ENCODE results near the gene CCDC106.

CCDC106 gene

DNA sequence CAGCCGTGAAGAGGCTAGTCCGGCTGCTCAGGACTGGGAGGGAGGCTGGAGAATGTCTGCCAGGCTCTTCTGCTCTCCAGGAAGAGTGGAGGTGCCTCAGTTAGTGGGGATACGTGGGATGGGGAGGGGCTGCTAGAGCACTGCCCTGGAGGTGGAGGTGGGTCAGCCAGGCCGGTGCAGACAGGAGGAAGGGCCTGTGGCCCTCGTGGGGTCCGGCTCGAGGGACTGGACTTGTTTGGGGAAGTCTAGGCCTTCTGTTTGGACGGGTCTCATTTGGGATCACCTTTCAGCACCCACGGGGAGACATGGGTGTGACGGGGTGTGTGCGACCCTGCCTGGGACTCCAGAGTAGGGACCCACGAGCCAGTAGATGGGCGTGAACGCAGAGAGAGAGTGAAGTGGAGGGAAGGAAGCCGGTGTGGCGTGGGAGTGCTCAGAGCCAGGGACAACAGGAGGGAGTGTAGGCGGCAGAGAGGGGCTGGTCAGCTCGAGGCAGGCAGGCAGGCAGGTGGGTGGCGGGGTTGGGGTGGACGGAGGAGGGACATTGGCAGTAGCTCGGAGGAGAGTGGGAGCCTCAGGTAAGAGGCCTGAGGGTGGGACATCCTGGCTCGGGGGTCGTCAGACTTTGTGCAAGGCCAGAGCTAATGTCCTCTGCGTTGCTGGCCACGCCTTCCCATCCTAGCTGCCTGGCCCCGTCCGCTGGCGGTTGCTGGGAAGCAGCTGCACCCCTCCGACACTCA lies 38.5 kb downstream of the CCDC106 start:
- no peak for DNase-seq

DNA sequence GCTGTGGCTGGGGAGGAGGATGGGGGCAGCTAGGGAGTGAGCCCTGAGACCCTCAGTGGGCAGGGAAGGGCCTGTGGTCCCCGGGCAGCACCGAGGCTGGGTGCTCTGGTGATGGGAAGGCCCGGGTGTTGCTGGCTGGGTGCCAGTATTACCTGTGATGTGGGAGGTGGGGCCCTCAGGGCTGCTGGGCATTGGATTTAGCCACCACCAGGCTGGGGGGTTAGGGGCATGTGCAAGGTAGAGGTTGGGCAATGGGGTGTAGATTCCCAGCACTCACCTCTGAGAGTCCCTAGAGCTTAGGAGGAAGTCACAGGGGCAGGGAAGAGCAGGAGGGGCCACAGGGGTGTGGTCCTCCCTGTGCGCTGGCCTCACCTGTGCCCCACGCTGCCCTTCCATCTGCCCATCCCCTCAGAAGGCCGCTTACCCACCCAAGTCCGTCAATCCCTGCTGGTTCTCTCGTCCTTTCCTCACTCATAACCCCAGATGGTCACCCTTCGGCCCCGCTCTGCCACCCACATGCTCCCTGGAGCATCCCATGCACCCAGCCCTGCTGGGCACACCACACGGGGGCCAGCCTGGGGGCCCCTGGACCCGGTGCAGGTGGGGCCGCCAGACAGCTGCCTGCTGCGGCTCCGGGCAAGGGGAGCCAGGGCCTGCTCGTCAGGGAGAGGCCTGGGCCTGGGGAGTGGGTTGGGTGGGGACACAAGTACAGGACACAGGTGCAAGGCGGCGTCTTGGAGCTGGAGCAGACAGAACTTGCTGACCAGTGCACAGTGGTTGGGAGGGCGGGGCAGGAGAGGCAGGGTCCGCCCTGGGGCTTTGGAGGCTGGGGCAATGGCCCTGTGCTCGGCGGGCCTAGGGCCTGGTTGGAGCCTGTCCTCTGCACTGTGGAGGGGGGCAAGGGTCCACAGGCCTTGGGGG lies 39.5 kb downstream of the CCDC106 start:
- DNase-seq: no peak

DNA sequence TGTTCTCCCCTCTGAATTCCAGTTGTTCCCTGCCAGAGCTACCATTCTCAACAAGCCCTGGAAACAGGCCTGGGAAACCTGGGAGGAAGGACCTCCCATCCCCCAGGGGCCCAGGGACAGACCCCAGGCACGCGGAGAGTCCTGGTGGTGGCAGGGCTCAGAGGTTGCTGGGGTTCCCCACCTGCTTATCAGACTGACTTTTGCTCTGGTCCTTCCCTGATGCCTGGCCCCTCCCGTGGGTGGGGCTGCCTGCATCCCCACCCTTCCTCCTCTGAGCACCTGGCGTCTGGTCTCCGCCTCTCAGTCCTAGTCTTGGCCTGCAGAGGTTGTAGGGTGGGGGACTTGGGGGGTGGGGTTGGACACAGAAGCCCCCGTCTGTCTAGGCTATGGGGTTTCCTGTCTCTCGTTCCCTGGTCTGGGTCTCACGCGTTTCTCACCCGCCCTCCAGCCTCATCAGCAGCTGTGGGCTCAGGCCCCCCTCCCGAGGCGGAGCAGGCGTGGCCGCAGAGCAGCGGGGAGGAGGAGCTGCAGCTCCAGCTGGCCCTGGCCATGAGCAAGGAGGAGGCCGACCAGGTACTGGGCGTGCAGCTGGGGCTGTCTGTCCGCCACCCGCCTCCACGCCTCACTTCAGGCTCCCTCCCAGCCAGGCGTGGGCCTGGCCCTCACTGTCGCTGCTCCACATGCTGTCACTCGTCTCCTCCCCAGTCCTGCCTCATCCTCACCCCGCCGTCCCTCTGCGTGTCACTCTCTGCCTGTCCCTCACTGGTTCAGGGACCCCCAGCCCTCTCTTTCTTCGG lies 40.6 kb downstream of the CCDC106 start:
- no peak for DNase-seq

DNA sequence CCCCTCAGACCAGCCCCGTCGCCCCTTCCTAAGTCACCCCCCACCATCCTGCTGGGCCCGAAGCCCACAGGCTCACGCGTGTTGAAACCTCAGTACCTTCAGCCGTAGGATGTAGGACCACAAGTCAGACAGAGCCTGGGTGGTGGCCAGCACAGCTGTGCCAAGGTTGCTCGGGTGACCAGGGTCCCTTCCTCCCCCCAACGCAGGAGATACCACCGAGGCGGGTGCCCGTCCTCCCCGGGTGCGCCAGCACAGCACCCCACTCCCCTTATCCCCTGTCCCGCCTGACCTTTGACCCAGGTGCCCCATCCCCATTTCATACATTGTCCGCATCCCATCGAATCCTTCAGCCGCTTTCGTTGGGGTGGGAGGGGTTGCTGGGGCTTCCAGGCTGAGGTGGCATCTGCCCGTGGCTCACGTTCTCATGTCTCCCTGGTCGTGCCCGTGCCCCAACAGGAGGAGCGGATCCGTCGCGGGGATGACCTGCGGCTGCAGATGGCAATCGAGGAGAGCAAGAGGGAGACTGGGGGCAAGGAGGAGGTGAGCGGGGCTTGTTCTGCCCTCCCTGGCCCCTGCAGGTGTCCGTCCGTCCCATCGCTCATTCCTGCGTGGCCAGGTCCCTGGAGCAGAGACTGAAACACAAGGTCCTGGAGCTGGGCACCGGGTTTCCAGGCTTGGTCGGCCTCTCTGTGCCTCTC lies 41.5 kb downstream of the CCDC106 start:
- DNase-seq: no peak

DNA sequence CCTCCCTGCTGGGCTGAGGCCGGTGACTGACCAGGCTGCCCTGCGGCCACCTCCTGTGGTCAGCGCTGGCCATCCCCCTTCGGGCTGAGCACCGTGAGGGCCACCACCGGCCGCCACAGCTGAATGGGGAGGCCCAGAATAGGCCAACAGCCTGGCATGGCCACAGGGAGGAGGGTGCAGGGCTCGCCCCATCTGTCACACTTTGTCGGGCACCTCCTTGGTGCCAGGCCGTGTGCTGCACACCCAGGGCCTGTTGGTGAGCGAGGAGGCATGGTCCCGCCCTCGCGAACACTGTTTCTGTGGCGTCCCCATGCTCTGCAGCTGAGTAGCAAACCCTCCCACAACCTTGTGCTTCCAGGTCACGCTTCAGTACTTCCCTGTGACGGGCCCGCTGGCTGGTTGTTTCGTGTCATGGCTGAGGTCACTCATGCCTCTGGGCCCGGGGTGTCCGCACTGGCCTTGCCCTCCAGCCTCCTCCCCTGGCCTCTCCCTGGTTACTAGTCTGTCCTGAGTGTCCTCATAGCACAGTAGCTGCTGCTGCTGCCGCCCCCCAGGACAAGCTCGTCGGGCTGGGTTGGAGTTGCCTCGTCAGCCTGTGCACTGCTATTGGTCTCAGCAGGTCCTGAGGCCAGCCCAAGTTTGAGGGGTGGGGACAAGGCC lies 42.2 kb downstream of the CCDC106 start:
- DNase-seq: no peak

DNA sequence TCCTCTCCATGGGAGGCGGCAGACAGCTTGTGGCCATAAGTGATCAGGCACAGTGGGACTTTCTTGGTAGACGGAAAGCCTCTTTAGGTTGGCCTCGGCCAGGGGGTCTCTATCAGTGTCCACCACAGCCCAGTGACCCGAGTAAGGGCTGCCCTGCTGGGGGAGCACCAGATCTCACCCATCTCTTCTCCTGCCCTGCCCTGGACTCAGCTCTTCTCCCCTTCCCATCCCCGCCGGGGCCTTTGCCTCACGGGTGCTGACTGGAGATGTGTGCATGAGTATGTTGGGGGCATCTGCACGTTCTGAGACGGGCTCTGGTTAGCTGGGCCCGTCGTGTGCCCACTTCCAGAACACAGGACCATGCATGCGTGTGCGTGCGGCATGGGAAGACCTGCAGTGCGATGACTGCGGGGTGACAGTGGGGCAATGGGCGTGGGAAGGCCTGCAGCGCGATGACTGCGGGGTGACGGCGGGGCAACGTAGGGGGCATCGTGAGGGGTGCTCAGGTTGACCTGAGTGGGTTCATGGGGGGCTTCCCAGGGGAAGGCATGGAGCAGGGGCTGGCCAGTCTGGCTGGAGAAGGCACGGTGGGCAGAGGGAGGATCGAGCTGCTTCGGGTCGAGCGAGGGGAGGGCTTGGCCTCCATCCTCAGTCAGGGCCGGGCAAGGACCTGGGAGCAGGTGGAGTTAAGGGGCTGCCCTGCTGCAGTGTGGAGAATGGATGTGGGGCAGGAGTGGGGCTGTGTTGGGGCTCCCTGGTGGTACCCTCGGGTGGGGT lies 42.9 kb downstream of the CCDC106 start:
- no peak for DNase-seq

DNA sequence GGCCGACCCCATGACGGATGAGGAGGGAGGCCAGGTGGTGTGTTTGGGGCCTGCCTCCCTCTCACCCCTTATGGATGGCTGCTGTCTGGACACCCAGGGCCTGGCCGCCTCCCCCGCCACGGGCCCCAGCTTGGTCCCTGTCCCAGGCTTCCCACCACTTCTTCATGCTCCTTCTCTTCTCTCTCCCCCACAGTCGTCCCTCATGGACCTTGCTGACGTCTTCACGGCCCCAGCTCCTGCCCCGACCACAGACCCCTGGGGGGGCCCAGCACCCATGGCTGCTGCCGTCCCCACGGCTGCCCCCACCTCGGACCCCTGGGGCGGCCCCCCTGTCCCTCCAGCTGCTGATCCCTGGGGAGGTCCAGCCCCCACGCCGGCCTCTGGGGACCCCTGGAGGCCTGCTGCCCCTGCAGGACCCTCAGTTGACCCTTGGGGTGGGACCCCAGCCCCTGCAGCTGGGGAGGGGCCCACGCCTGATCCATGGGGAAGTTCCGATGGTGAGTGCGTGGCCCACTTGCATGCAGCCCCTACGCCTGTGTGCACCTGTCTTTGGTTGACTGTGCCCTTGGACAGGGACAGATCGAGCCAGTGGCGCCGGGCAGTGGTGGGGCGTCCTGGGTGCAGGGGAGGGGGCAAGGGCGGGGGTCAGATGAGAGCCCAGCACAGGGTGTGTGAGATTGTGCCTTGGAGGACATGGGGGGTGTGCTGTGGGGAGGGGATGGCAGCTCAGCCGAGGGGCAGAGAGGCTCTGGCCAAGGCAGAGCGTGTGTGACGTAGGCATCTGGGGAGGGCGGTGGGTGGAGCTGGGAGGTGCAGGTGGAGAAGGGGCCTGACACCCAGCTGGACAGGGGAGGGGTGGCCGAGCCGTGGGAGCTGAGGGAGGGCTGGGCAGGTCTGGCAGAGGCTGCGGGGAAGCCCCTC lies 43.8 kb downstream of the CCDC106 start:
- DNase-seq: no peak

DNA sequence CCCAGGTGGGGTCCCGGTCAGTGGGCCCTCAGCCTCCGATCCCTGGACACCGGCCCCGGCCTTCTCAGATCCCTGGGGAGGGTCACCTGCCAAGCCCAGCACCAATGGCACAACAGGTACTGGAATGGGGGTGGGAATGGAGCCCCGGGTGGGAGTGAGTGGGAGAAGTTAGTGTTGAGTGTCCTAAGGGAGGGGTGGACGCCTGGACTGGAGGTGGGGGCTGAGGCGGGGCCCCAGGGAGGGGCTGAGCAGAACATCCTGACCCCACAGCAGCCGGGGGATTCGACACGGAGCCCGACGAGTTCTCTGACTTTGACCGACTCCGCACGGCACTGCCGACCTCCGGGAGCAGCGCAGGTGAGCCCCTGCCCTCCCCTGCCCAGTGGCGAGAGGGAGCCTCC lies 44.7 kb downstream of the CCDC106 start:
- DNase-seq: no peak

DNA sequence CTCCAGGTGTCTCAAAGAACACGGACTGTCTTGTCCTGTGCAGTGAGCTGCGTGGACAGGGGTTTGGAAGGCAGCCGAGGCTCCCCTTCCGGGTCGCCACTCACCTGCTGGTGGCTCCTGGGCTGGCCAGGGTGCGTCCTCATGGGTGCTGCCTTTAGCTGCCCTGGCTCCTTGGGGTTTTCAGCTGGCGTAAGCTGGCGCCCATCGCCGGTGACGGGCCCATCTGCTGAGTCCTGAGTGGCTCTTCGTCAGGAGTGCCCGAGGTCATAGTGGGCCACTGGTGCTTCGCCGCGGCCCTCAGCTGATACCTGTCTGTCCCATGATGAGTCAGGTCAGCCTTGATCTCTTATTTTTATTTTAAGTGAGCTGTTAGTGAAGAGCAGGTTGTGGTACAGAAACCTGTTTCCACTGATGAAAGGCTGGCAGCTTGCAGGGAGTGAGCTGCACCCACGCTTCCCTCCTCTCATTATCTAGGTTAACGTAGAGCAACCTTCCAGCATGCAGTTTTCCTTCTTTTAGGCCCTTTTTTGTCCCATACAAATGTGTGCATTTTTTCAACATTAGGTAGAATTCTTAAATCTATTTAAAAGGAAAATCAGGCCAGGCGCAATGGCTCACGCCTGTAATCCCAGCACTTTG lies 45.4 kb downstream of the CCDC106 start:
- no peak for DNase-seq

DNA sequence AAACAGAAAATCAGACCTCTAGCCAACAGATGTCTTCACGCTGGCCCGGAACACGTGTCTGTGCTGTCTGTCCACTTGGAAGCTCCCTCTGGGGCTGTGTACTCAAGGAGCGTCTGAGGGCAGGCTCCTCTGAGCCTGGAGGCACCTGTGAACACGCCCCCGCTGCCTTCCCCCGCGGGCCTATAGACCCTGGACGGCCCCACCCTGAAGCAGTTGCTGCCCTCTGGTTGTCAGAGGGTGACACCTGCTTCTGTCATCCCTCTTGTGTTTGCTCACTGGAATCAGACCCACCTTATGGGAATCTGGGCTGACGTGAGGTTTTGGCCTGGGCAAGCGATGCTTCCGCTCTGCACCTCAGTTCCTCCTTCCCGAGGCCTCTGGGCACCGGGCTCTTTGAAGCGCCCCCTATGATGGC lies 46.2 kb downstream of the CCDC106 start:
- DNase-seq: no peak

DNA sequence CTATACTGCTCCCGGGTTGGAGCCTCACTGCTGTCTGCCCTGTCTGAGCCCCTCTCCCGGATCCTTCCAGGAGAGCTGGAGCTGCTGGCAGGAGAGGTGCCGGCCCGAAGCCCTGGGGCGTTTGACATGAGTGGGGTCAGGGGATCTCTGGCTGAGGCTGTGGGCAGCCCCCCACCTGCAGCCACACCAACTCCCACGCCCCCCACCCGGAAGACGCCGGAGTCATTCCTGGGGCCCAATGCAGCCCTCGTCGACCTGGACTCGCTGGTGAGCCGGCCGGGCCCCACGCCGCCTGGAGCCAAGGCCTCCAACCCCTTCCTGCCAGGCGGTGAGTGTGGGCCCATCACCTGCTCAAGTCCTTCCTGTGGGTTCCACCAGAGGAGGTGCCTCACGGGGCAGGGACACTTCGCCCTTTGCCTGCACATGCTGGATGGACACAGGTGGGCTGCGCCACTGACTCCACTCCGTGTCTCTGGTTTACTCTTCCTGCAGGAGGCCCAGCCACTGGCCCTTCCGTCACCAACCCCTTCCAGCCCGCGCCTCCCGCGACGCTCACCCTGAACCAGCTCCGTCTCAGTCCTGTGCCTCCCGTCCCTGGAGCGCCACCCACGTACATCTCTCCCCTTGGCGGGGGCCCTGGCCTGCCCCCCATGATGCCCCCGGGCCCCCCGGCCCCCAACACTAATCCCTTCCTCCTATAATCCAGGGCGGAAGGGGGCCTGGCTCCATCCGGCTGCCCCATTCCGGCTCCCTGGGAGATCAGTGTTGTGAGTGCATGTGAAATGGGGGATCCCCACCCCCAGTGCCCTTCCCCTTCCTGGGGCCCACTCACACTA lies 46.9 kb downstream of the CCDC106 start:
- no peak for DNase-seq

DNA sequence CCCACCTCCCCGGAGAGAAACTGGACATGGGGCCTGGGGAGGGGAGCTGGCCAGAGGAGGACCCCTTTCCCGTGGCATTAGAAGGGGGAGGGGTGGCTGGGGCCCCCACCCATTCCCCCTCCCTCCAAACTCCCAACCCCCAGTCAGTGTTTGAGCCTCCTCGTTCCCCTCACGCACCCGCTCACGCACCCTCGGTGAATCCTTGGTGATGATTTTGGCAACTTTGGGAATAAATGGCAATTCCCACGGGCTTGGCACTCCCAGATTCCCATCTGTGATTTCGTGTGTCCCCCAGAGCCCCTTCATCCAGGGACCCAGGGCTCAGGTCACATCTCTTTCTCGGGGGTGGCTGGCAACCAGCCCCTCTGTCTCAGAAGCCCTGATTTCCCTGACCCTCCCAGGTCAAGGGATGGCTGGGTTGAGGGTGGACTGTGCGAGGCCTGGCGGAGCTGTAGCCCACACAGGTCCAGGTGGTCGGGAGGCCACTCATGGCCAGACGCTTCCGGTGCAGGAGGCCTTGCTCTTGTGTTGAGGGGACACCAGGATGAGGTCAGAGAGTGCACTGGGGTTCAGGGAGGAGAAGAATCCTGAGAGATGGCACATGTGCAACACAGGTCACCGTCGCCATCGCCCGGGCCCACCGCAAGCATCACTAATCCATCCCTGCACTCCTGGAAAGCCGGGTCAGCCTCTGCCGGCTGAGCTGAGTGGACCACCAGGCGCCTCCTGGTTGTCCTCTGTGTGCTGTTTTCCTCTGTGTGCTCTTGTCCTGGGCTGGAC lies 47.7 kb downstream of the CCDC106 start:
- no peak for DNase-seq

DNA sequence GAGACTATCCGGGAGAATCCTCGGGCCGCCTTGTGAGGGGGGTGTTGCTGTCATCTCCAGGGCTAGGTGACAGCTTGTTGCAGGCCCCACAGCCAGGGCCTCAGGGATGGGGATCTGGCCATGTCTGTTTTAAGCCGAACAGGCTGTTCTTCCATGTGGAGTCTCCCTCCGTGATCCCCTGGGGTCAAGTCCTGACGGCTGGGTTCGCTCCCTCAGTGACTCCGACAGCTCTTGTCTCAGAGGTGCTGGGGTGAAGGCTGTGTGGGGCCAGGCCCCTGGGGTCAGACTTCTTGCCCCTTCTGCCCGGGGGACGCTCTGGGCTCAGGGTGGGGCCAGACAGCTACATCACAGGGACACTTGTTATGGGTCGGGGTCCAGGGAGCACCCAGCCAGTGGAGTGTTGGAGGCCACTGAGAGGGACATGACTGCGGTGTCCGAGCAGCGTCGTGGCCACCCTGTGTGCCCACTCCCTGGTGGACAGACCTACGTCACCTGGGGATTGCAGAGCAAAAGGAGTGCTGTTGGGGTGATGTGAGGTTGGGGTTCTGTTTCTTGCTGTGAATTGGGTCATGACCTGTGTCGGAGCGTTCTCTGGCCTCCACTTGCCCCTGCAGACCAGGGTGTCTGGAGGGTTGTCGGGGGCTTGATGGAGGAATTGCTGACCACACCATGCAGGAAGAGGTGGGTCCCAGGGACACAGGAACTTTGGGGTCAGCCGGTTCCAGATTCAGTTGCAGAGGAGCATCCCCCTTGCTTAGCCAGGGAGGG lies 48.5 kb downstream of the CCDC106 start:
- DNase-seq: no peak

DNA sequence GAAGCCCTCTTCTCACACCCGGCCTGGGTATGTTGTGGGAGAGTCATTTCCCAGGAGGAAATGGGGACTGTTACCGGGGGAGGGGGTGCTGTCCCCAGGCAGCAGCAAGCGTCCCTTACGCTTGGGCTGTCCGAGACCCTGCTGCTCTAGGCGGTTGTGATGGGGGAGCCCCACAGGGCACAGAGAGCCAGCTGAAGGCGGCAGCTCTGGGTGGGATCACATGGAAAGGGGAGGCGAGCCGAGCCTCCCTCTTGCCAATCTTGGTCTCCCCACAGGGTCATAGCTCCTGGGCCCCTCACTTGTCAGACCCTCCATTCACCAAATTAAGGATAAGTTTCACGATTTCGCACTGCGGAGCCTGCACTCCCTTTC lies 49.0 kb downstream of the CCDC106 start:
- DNase-seq: no peak

DNA sequence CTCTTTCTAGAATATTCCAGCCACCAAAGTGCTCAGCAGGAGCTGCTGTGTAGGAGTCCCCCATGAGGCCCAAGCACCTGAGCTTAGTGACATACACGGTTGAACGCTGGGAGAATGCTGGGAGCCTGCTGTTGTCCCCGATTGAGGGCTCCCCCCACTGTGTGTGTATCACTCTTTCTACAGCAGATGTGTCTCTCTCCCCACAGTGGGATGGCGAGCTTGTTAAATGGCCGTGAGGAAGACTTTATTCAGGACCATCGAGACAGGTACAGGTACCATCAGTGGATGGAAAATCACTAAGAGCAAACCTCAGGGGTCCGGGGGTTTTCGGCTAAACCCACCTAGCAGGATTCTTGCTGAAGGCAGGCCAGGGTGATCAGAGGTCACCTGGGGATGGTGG lies 49.7 kb downstream of the CCDC106 start:
- no peak for DNase-seq

DNA sequence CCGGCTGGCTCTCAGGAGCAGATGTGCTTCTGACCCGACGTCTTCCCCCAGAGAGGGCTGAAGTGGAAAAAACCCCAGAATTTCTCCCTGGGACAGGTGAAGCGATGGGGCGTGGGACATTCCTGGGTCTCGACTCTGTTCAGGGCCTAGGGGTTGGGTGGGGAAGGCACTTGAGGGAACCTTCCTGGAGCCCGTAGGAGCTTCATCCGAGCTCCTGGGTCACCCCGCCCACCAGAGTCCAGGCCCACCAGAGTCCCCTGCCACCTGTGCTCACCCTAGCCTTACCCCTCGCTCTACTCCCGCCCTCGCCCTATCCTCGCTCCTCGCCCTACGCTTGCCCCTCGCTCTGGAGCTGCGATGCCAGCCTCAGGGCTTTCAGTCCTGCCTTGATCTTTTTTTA lies 50.2 kb downstream of the CCDC106 start:
- no peak for DNase-seq

DNA sequence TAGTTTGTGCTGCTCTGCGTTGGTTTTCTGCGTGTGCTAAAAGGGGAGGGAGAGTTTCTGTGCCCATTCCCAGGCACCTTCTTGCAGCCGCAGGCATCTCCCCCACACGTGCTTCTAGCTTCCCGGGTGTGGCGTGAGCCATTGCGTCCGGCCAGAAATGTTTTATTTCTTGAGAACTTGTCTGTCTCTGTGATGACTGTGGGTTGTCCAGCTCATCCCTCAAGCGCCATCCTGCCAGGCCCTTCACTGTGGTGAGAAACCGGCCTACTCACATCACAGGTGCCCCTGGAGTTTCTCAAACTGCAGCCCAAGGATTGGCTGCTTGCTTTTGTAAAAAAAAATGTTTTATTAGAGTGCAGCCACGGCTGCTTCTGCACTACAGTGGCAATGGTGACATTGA lies 51.2 kb downstream of the CCDC106 start:
- no peak for DNase-seq
